Ovary (tissue), 9 donors: ENCODE data around the gene MKX. TPM values are rescaled to one million over a fixed set of nuclear protein-coding genes. Genes with fewer than 3 reads are reported as not detected.

Source experiments
- DNase-seq, 5 donors: peaks; one replicate each; pipeline ENCODE4 v3.0.0-alpha.2; 2019 to 2020
- H3K27ac ChIP-seq, 2 donors: fragments of 200-600 bp; one replicate each; pipeline versions ENCODE4 v1.5.1 to v1.8.0; 2019 to 2022
- H3K27me3 ChIP-seq: fragments of 200-600 bp; one replicate; pipeline ENCODE4 v1.8.0; 2022
- H3K36me3 ChIP-seq: fragments of 200-600 bp; sonication (generic); one replicate; pipeline ENCODE4 v1.5.1; 2019
- H3K4me1 ChIP-seq: one replicate; pipeline ENCODE4 v1.8.1; 2013; ENCODE audit warnings: mild to moderate bottlenecking, moderate library complexity; ENCODE audit not compliant: insufficient read depth
- H3K4me3 ChIP-seq: fragments of 200-600 bp; sonication (generic); one replicate; pipeline ENCODE4 v1.5.1; 2017
- H3K9me3 ChIP-seq, 2 donors: fragments of 200-600 bp in 1 of 2; sonication (generic) in 1 of 2; one replicate each; pipeline versions ENCODE4 v1.5.1 to v1.8.1; 2013 to 2019; ENCODE audit warnings: mild to moderate bottlenecking in 1 of 2, moderate library complexity in 1 of 2
- EP300 ChIP-seq: sonication (generic); formaldehyde crosslinking; IDR thresholded peaks from one replicate; pipeline ENCODE4 v1.6.1; 2017; ENCODE audit warnings: antibody characterized with exemption
- POLR2A ChIP-seq: fragments of 450-650 bp; IDR thresholded peaks from one replicate; pipeline ENCODE4 v1.6.1; 2017; ENCODE audit warnings: antibody characterized with exemption, mild to moderate bottlenecking, moderate library complexity
- WGBS, 3 donors: extraction: QIAGEN DNeasy Blood & Tissue Kit in 1 of 3; methylation state at CpG; one replicate each; pipeline versions ENCODE4 v1.1.5 to v1.1.7; 2013 to 2017; 5-methylcytosine and 5-hydroxymethylcytosine counted together
- intact Hi-C, 4 donors: fragments of 100-400 bp; cut with DNase I; formaldehyde crosslinking; loops; one replicate each; pipeline versions ENCODE4 v1.11.0 to v1.15.1; 2022 to 2023
- polyA plus RNA-seq, 2 donors: library from polyadenylated mRNA; stranded (reverse); fragments of 200-250 nt in 1 of 2; fragments of 350-450 nt in 1 of 2; fragmentation: Illumina TruSeq in 1 of 2; extraction: RNeasy Lipid Tissue Mini Kit (QIAGEN cat#74804) in 1 of 2; gene quantifications; one replicate each; pipeline ENCODE4 v1.2.3, GENCODE V29; 2013 to 2014
- total RNA-seq, 7 donors: library from RNA; depleted of rRNA in 2 of 7; stranded (reverse); fragments of >200 nt in 2 of 7; fragmentation: NEBNext Ultra II Directional in 3 of 7; extraction: Animal tissue kit (Norgen Biotek cat#: 25700) in 3 of 7; gene quantifications; one replicate each; pipeline versions ENCODE4 v1.1.0 to v1.2.4, GENCODE V29; 2016 to 2023
- TF ChIP-seq, protein P1 (sequence below), 3 donors: fragments of 450-650 bp in 2 of 3; fragments of 200-600 bp in 1 of 3; IDR thresholded peaks; one replicate each; pipeline versions ENCODE4 v1.5.1 to v1.8.0; 2016 to 2022; ENCODE audit warnings: antibody characterized with exemption in 3 of 3, mild to moderate bottlenecking in 1 of 3
- donor health status: DM: no; HTN: no; CAD: no; lungs with moderate emphysema.
- donor health status: DM: no; HTN: no; CAD: no.
- donor health status: Bipolar disorder and iron deficiency.
- donor health status: DM: yes; HTN: yes; CAD: no.
- donor health status: DM: no; HTN: no; CAD: no.
- donor health status: DM: yes; HTN: yes; CAD: no.

The MKX gene
- total and polyA plus RNA-seq, 9 donors, result 7.4 to 39.7 (median 17.2) TPM

DNA sequence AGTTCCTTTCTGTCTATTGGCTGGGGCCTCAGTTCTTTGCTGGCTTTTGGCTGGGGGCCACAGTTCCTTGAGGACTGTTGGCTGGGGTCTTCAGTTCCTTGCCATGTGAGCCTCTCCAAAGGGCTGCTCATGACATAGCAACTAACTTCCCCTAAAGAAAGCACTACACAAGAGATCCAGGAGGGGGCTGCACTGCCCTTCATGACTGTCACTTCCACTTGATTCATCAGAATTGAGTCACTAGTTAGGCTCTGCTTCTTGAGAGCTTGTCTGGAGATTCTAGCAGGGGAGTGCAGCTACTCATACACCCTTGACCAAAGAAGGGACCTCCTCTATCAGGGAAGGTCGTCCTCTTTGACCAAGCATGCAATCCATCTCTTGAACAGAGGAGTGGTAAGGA lies 38.0 kb upstream of the MKX start:
- Histone ChIP-seq H3K27ac (no peak overlapping the region), H3K4me1 (peaks cover 6% of the 10 kb centered on the region), H3K36me3 (no peaks in the 10 kb centered on the region), H3K9me3 (no peaks in the 10 kb centered on the region), H3K27me3 (no peaks in the 10 kb centered on the region), H3K4me3 (no peak overlapping the region)
- peak in 2 of 5 donors; percentile 33 to 37 for DNase-seq
- TF ChIP-seq POLR2A, result no peak
- no peak for TF ChIP-seq EP300
- TF ChIP-seq, protein P1, sequence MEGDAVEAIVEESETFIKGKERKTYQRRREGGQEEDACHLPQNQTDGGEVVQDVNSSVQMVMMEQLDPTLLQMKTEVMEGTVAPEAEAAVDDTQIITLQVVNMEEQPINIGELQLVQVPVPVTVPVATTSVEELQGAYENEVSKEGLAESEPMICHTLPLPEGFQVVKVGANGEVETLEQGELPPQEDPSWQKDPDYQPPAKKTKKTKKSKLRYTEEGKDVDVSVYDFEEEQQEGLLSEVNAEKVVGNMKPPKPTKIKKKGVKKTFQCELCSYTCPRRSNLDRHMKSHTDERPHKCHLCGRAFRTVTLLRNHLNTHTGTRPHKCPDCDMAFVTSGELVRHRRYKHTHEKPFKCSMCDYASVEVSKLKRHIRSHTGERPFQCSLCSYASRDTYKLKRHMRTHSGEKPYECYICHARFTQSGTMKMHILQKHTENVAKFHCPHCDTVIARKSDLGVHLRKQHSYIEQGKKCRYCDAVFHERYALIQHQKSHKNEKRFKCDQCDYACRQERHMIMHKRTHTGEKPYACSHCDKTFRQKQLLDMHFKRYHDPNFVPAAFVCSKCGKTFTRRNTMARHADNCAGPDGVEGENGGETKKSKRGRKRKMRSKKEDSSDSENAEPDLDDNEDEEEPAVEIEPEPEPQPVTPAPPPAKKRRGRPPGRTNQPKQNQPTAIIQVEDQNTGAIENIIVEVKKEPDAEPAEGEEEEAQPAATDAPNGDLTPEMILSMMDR (IDR thresholded peaks at IDR 0.05), result no peak
- 44 to 71% (median 52%) methylated on average over 1 of the region's 1 CpG for WGBS, 3 donors
- intact Hi-C loops, result no loop called here

DNA sequence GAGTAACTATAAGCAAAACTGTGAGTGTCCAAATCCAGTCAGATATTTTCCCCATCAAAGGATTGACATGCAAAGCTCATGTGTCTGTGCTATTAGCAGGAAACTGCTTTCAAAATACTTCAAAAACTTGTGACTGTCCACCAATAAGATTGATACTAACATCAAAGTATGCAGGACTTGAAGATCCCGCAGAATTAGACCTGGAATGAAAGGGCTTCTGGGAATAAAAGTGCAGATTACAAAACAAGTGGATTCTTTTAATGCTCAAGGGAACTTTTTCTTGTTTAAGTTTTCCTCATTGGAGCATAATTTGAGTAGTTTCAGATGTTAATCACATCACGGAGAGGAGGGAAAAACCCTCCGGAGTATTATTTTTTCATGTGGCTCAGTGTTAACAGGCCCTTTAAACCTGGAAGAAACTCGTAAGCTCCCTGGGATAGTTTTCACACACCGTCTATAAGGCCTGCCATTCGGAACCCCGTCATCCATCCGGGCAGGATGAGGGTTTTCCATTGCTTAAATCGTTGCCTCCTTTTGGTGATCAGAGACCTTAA lies 33.9 kb upstream of the MKX start:
- WGBS, 3 donors, result 65 to 66% (median 65%) methylated on average over 9 of the region's 9 CpGs
- H3K27ac ChIP-seq, result no peak overlapping the region
- H3K4me3 ChIP-seq, result no peak overlapping the region
- no peak for DNase-seq
- H3K9me3 ChIP-seq, result no peaks in the 10 kb centered on the region
- no peaks in the 10 kb centered on the region for H3K36me3 ChIP-seq
- TF ChIP-seq, protein P1 (IDR thresholded peaks at IDR 0.05), result no peak
- no peak for TF ChIP-seq POLR2A
- no peak for TF ChIP-seq EP300
- H3K27me3 ChIP-seq, result no peaks in the 10 kb centered on the region
- H3K4me1 ChIP-seq, result peaks cover 4% of the 10 kb centered on the region
- intact Hi-C loops, result no loop called here

DNA sequence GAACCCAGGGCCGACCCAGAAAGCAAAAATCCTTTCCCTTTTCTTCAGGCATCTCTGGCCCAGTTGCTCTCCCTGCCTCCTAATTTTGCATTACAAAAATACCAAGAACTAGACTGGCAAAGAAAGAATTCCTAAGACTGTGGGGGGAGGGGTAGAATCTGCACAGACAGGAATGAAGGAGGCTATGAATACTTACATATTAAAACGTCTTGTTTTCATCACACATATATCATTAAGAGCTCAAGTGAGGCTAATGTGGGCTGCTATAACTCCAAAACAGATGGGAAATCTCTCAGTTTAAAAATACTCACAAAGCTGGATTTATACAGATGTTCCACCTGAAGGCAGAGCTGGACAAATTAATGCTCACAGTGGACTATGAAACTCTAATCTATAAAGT lies 29.2 kb upstream of the MKX start:
- intact Hi-C loops, result no loop called here
- Histone ChIP-seq H3K36me3 (no peaks in the 10 kb centered on the region), H3K27ac (no peak overlapping the region), H3K9me3 (no peaks in the 10 kb centered on the region), H3K4me3 (no peak overlapping the region), H3K27me3 (no peaks in the 10 kb centered on the region), H3K4me1 (no peaks in the 10 kb centered on the region)
- WGBS, 3 donors, result 32 to 36% (median 32%) methylated on average over 2 of the region's 2 CpGs
- DNase-seq, result no peak
- TF ChIP-seq EP300 (no peak), POLR2A (no peak)
- TF ChIP-seq, protein P1 (IDR thresholded peaks at IDR 0.05), result no peak

DNA sequence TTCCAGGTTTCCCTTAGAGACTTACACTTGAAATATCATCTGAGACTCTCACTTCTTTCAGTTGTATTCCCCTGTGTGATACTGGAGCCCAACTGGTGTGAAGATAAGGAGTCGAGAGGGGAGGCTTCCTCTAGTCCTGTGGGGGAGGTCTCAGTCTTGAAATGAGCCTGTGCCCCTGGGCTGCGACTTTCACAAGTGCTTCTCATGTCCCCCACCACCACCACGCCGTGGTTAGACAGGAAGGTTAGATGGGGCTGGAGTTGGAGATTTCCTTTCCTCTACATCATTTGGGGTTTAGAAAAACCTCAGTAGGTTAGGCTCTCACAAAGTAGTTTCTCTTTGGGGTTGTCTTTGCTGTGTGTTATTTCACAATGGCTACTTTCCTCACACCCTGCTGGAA lies 25.6 kb upstream of the MKX start:
- Histone ChIP-seq H3K27me3 (no peaks in the 10 kb centered on the region), H3K27ac (no peak overlapping the region), H3K36me3 (no peaks in the 10 kb centered on the region), H3K9me3 (no peaks in the 10 kb centered on the region), H3K4me1 (no peaks in the 10 kb centered on the region), H3K4me3 (no peak overlapping the region)
- 67 to 73% (median 67%) methylated on average over 4 of the region's 4 CpGs for WGBS, 3 donors
- TF ChIP-seq, protein P1 (IDR thresholded peaks at IDR 0.05), result no peak
- TF ChIP-seq POLR2A (no peak), EP300 (no peak)
- intact Hi-C loops, result no loop called here
- no peak for DNase-seq
